Vagina (tissue), 2 donors: ENCODE results near the gene SMIM12. TPM values are rescaled to one million over a fixed set of nuclear protein-coding genes. Genes with fewer than 3 reads are reported as not detected.

ENCODE experiments used
- DNase-seq, 2 donors: peaks; one replicate each; pipeline ENCODE4 v3.0.0-alpha.2; 2017; ENCODE audit errors: extremely low spot score in 2 of 2
- H3K27ac ChIP-seq: fragments of 200-600 bp; sonication (generic); one replicate; pipeline ENCODE4 v1.5.1; 2019
- H3K27me3 ChIP-seq: fragments of 200-600 bp; sonication (generic); one replicate; pipeline ENCODE4 v1.5.1; 2019
- H3K36me3 ChIP-seq, 2 donors: fragments of 200-600 bp; sonication (generic); one replicate each; pipeline ENCODE4 v1.5.1; 2017 to 2019
- H3K4me1 ChIP-seq: fragments of 200-600 bp; sonication (generic); one replicate; pipeline ENCODE4 v1.5.1; 2019
- H3K4me3 ChIP-seq, 2 donors: fragments of 200-600 bp; sonication (generic); 1 replicate in 1 of 2; 2 replicates in 1 of 2; pipeline ENCODE4 v1.5.1; 2016 to 2019
- H3K9me3 ChIP-seq: fragments of 200-600 bp; sonication (generic); one replicate; pipeline ENCODE4 v1.5.1; 2019
- POLR2A ChIP-seq, 2 donors: fragments of 450-650 bp; IDR thresholded peaks; one replicate each; pipeline ENCODE4 v1.6.1; 2017; ENCODE audit warnings: antibody characterized with exemption in 2 of 2, mild to moderate bottlenecking in 2 of 2, moderate library complexity in 2 of 2
- POLR2AphosphoS5 ChIP-seq, 2 donors: sonication (generic); formaldehyde crosslinking; IDR thresholded peaks; one replicate each; pipeline ENCODE4 v1.9.0; 2017; ENCODE audit warnings: antibody characterized with exemption in 2 of 2, mild to moderate bottlenecking in 2 of 2, low read depth in 1 of 2; ENCODE audit not compliant: insufficient read depth in 1 of 2
- intact Hi-C: fragments of 100-400 bp; cut with DNase I; formaldehyde crosslinking; loops from one replicate; pipeline ENCODE4 v1.15.1; 2023
- total RNA-seq: library from RNA; depleted of rRNA; stranded (reverse); fragments of >200 nt; gene quantifications from one replicate; pipeline ENCODE4 v1.2.3, GENCODE V29; 2016
- TF ChIP-seq, protein P1 (sequence below), 3 experiments: fragments of 450-650 bp in 2 of 3; fragments of 200-600 bp in 1 of 3; sonication (generic) in 1 of 3; IDR thresholded peaks; one replicate each; pipeline ENCODE4 v1.5.1; 2017 to 2019; ENCODE audit warnings: antibody characterized with exemption in 3 of 3, mild to moderate bottlenecking in 2 of 3, moderate library complexity in 2 of 3

The SMIM12 gene
- total RNA-seq, 1 donor from 2014 or later: 36.6 TPM

DNA sequence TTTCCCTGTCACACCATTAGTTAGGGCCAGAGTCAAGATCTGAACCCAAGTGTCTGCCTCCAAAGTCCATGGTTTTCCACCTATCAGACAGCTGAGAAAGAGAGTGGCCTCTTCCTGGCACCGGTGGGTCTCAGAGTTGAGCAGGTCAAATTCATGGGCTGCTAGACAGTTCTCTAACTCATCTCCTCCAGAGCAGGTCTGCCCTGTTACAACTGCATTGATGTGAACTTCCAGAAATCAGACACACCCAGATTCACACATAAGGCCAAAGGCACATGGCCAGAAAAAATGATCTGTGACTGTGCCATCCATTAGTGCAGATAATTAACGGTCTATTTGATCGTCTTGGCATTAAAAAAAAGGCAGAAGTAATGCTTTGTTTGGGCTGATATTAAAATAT lies 17.5 kb downstream of the SMIM12 start:
- intact Hi-C loops: no loop called here

DNA sequence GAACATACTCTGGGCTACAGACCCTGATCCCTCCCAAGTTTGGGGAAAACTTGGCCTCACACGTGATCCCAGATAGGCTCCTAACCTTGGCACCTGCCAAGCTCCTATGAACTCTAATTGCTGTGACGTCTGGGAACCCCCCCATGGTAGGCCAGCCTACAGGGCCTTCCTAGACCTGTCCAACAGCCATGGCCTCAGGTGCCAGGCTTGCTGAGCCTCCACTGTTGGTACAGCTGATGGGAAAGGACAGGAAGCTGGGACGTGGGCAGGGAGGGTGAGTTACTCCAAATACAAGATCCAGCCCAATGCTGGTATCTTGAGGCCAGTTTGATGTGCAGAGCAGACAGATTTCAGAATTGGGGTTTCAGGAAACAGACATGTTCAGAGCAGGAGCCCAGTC lies 19.1 kb downstream of the SMIM12 start:
- no peak for TF ChIP-seq POLR2AphosphoS5 (IDR thresholded peaks at IDR 0.05; ENCODE audit: insufficient read depth in 1 of 2, low read depth in 1 of 2)
- no peak for TF ChIP-seq POLR2A (IDR thresholded peaks at IDR 0.05)
- TF ChIP-seq, protein P1, sequence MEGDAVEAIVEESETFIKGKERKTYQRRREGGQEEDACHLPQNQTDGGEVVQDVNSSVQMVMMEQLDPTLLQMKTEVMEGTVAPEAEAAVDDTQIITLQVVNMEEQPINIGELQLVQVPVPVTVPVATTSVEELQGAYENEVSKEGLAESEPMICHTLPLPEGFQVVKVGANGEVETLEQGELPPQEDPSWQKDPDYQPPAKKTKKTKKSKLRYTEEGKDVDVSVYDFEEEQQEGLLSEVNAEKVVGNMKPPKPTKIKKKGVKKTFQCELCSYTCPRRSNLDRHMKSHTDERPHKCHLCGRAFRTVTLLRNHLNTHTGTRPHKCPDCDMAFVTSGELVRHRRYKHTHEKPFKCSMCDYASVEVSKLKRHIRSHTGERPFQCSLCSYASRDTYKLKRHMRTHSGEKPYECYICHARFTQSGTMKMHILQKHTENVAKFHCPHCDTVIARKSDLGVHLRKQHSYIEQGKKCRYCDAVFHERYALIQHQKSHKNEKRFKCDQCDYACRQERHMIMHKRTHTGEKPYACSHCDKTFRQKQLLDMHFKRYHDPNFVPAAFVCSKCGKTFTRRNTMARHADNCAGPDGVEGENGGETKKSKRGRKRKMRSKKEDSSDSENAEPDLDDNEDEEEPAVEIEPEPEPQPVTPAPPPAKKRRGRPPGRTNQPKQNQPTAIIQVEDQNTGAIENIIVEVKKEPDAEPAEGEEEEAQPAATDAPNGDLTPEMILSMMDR (IDR thresholded peaks at IDR 0.05): no peak
- no peak overlapping the region for H3K4me3 ChIP-seq
- H3K4me1 ChIP-seq: peaks cover 16% of the 10 kb centered on the region
- no peak overlapping the region for H3K27ac ChIP-seq
- intact Hi-C loops: no loop called here
- H3K9me3 ChIP-seq: no peaks in the 10 kb centered on the region
- no peak for DNase-seq
- no peaks in the 10 kb centered on the region for H3K27me3 ChIP-seq
- no peaks in the 10 kb centered on the region for H3K36me3 ChIP-seq

More for the DNA sequence above, 17.5 kb downstream of the SMIM12 start:
- TF ChIP-seq, protein P1 (IDR thresholded peaks at IDR 0.05): no peak
- TF ChIP-seq POLR2A (IDR thresholded peaks at IDR 0.05) (no peak), POLR2AphosphoS5 (IDR thresholded peaks at IDR 0.05; ENCODE audit: insufficient read depth in 1 of 2, low read depth in 1 of 2) (no peak)
- H3K27ac ChIP-seq: no peak overlapping the region
- H3K27me3 ChIP-seq: no peaks in the 10 kb centered on the region
- no peak for DNase-seq
- H3K36me3 ChIP-seq: no peaks in the 10 kb centered on the region
- no peak overlapping the region for H3K4me3 ChIP-seq
- H3K9me3 ChIP-seq: no peaks in the 10 kb centered on the region
- H3K4me1 ChIP-seq: peaks cover 4% of the 10 kb centered on the region

DNA sequence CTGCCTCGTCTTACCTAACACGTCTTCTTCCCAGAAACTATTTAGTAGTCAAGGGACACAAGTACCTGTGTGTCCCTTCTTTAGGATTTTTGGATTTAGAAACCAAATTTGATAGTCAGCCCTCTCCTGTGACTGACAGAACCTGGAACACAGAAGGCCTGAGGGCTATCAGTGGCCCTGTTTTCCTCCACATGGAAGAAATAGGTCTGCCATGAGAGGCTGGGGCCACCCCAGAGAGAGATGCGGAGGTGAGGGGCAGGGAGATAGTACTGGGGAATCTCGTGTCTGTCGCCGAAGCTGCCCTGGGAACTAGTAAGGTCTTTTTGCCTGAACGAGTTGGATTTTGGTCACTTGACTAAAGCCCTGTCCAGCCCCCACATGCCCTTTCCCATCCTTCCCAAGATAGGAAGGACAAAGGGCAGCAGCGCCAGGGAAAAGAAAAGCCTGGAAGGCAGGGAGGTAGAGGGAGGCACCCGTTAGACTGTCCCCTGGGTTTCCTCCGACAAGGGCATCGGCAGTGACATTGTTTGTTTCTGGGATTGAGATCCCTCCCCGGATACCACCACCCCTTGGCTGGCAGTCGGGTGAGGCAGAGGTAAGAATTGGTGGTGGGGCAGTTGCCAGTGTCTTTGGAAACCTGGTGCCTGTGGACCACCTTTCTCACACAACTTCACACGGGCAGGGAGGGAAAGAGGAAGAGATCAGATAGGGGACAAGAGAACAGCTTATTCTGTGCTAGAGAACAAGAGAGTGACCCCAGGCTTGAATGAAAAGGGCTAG lies 19.8 kb downstream of the SMIM12 start:
- peaks cover 16% of the 10 kb centered on the region for H3K4me1 ChIP-seq
- DNase-seq: no peak
- intact Hi-C loops: no loop called here
- no peaks in the 10 kb centered on the region for H3K9me3 ChIP-seq
- H3K36me3 ChIP-seq: no peaks in the 10 kb centered on the region
- H3K27ac ChIP-seq: no peak overlapping the region
- TF ChIP-seq POLR2AphosphoS5 (IDR thresholded peaks at IDR 0.05; ENCODE audit: insufficient read depth in 1 of 2, low read depth in 1 of 2): no peak
- TF ChIP-seq POLR2A (IDR thresholded peaks at IDR 0.05): no peak
- TF ChIP-seq, protein P1 (IDR thresholded peaks at IDR 0.05): no peak
- no peak overlapping the region for H3K4me3 ChIP-seq
- H3K27me3 ChIP-seq: no peaks in the 10 kb centered on the region

DNA sequence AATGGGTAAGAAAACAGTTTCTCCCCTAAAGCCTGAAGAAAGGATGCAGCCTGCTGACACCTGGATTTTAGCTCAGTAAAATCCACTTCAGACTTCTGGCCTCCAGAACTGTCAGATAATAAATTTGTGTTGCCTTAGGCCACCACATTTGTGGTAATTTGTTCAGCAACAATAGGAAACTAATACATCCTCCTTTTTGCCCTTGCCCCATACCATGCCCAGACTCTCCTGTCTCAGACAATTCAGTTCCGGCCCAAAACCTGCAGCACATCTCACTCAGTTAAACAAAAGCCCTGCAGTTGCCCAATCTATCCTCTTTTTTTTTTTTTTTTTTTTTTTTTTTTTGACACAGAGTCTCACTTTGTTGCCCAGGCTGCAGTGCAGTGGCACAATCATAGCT lies 25.8 kb downstream of the SMIM12 start:
- H3K27ac ChIP-seq: no peak overlapping the region
- H3K4me3 ChIP-seq: no peak overlapping the region
- H3K4me1 ChIP-seq: peaks cover 13% of the 10 kb centered on the region
- intact Hi-C loops: no loop called here
- no peaks in the 10 kb centered on the region for H3K27me3 ChIP-seq
- H3K36me3 ChIP-seq: no peaks in the 10 kb centered on the region
- peak; percentile 9 to 18 for DNase-seq
- no peaks in the 10 kb centered on the region for H3K9me3 ChIP-seq
- TF ChIP-seq POLR2A (IDR thresholded peaks at IDR 0.05): no peak
- no peak for TF ChIP-seq POLR2AphosphoS5 (IDR thresholded peaks at IDR 0.05; ENCODE audit: insufficient read depth in 1 of 2, low read depth in 1 of 2)
- TF ChIP-seq, protein P1 (IDR thresholded peaks at IDR 0.05): no peak

DNA sequence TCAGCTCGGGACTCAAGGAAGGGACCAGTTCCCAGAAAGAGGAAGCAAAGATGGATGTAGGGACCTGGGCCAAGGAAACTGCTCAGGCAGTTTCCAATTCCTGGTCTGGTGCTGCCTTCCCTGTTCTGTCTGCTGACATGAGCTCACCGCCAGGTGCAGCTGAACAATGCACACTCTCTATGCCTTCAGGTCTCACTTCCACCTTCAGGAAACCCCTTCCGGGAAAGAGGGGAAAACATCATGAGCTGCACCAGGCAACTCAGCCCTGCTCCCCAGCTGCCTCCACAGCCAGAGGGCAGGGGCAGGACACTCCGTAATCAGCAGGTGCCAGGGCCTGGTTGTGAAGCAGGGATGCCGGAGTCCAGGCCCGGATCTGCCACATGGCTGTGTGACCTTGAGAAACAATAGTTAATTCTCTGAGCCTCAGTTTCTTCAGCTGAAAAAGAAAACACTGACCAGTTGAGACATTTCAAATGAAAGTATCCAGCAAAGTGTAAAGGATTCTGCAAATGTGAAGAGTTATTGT lies 27.8 kb downstream of the SMIM12 start:
- Histone ChIP-seq H3K27me3 (no peaks in the 10 kb centered on the region), H3K9me3 (no peaks in the 10 kb centered on the region), H3K4me3 (no peak overlapping the region), H3K4me1 (peaks cover 11% of the 10 kb centered on the region), H3K27ac (no peak overlapping the region), H3K36me3 (no peaks in the 10 kb centered on the region)
- intact Hi-C loops: no loop called here
- TF ChIP-seq POLR2A (IDR thresholded peaks at IDR 0.05) (no peak), POLR2AphosphoS5 (IDR thresholded peaks at IDR 0.05; ENCODE audit: insufficient read depth in 1 of 2, low read depth in 1 of 2) (no peak)
- TF ChIP-seq, protein P1 (IDR thresholded peaks at IDR 0.05): no peak
- DNase-seq: peak; percentile 10 to 46
